K562 (cell line): ENCODE data around the gene ABCD3.

ENCODE experiments used
- BCOR ChIP-seq: fragments of 450-650 bp; IDR thresholded peaks from 2 replicates; pipeline ENCODE4 v1.6.1; 2016
- MYBL2 ChIP-seq, 2 experiments: fragments of 450-650 bp in 1 of 2; sonication (generic) in 1 of 2; formaldehyde crosslinking in 1 of 2; IDR thresholded peaks; 2 replicates each; pipeline versions ENCODE4 v1.6.1 to v1.8.1; 2017 to 2022; ENCODE audit warnings: borderline replicate concordance in 1 of 2, inconsistent platforms in 1 of 2, low read depth in 1 of 2, mild to moderate bottlenecking in 1 of 2, missing genetic modification reagents in 1 of 2, moderate library complexity in 1 of 2
- POLR2AphosphoS2 ChIP-seq: IDR thresholded peaks from 2 replicates; pipeline ENCODE4 v1.6.1; 2012; ENCODE audit warnings: low read length, improper control_type of control experiment
- RAD21 ChIP-seq, 2 experiments: fragments of 250-450 bp in 1 of 2; fragments of 450-650 bp in 1 of 2; sonication (Bioruptor Pico) in 1 of 2; formaldehyde crosslinking in 1 of 2; IDR thresholded peaks in 1 of 2; conservative IDR thresholded peaks in 1 of 2; 2 replicates each; pipeline versions ENCODE4 v1.4.0 to v1.8.0; 2020 to 2022; ENCODE audit warnings: mild to moderate bottlenecking in 2 of 2, moderate library complexity in 1 of 2
- TAF1 ChIP-seq: IDR thresholded peaks from 2 replicates; pipeline ENCODE4 v1.6.1; 2011; ENCODE audit warnings: mild to moderate bottlenecking, low read length, moderate library complexity; ENCODE audit not compliant: insufficient read depth, control insufficient read depth, severe bottlenecking; ENCODE audit errors: extremely low read depth
- TF ChIP-seq, protein P1 (sequence below), 3 experiments: IDR thresholded peaks in 2 of 3; conservative IDR thresholded peaks in 1 of 3; 2 replicates each; pipeline ENCODE4 v1.5.1; 2011 to 2012; ENCODE audit warnings: low read length in 3 of 3, mild to moderate bottlenecking in 3 of 3, control low read depth in 2 of 3, improper control_type of control experiment in 1 of 3, inconsistent platforms in 1 of 3, low read depth in 1 of 3, mixed read lengths in 1 of 3, moderate library complexity in 1 of 3; ENCODE audit not compliant: insufficient read depth in 2 of 3
- TF ChIP-seq, protein P2 (sequence below): fragments of 450-650 bp; IDR thresholded peaks from 2 replicates; pipeline ENCODE4 v1.6.1; 2016

DNA sequence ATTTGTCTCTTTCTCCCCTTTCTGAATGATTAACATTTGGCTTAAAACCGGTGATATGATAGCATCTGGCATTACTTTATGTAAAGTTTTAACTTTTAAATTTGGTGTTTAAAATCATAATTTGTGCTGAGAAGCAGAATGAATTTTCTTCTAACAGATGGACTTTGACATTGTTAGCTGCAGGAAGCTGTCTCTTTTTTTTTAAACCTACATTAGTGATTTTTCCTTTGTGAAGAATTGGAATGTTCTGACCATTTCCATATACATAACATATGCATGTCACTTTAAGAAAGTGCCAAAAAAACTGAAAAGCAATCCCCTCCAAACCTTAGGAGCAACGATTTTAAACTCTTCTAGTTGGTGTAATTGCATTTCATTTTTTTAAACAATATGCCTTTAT, 101.2 kb downstream of the ABCD3 start:
- TF ChIP-seq MYBL2 (IDR thresholded peaks at IDR 0.05; ENCODE audit: low read depth) (no peak), MYBL2 (CRISPR knock-in tag; IDR thresholded peaks at IDR 0.05; ENCODE audit: borderline replicate concordance) (no peak), BCOR (no peak), POLR2AphosphoS2 (no peak), TAF1 (no peak), RAD21 (CRISPR knock-in tag; conservative IDR thresholded peaks at IDR 0.05 in 1 of 2, IDR thresholded peaks at IDR 0.05 in 1 of 2) (no peak)
- TF ChIP-seq, protein P1, sequence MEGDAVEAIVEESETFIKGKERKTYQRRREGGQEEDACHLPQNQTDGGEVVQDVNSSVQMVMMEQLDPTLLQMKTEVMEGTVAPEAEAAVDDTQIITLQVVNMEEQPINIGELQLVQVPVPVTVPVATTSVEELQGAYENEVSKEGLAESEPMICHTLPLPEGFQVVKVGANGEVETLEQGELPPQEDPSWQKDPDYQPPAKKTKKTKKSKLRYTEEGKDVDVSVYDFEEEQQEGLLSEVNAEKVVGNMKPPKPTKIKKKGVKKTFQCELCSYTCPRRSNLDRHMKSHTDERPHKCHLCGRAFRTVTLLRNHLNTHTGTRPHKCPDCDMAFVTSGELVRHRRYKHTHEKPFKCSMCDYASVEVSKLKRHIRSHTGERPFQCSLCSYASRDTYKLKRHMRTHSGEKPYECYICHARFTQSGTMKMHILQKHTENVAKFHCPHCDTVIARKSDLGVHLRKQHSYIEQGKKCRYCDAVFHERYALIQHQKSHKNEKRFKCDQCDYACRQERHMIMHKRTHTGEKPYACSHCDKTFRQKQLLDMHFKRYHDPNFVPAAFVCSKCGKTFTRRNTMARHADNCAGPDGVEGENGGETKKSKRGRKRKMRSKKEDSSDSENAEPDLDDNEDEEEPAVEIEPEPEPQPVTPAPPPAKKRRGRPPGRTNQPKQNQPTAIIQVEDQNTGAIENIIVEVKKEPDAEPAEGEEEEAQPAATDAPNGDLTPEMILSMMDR (IDR thresholded peaks at IDR 0.05 in 2 of 3, conservative IDR thresholded peaks at IDR 0.05 in 1 of 3; ENCODE audit: insufficient read depth in 2 of 3, low read depth in 1 of 3, low read length in 3 of 3): no peak
- TF ChIP-seq, protein P2, sequence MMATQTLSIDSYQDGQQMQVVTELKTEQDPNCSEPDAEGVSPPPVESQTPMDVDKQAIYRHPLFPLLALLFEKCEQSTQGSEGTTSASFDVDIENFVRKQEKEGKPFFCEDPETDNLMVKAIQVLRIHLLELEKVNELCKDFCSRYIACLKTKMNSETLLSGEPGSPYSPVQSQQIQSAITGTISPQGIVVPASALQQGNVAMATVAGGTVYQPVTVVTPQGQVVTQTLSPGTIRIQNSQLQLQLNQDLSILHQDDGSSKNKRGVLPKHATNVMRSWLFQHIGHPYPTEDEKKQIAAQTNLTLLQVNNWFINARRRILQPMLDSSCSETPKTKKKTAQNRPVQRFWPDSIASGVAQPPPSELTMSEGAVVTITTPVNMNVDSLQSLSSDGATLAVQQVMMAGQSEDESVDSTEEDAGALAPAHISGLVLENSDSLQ: no peak
